HepG2 (cell line): ENCODE data around the gene DUSP5. TPM values are rescaled to one million over a fixed set of nuclear protein-coding genes. Genes with fewer than 3 reads are reported as not detected.

Source experiments
- ATAC-seq: fragments of 200-7000 bp; cut with Tn5 transposase; 3 replicates; pipeline ENCODE4 v1.9.1; 2020; ENCODE audit warnings: mild to moderate bottlenecking, moderate library complexity
- BruUV-seq: library from RNA; stranded (reverse); fragments of 400-500 nt; replicated peaks from 2 replicates; lab custom pipeline; 2021; lab: Mats Ljungman, UMichigan
- CTCF ChIA-PET: fragments of 300-600 bp; formaldehyde crosslinking; extraction: SDS; loops from one replicate; lab custom pipeline; 2021; ENCODE audit warnings: low total read pairs, inconsistent platforms, low intra/inter-chr PET ratio; lab: Yijun Ruan, JAX
- POLR2A ChIA-PET: fragments of 350-600 bp; sonication (Branson Sonifier 250); formaldehyde crosslinking; loops from one replicate; lab custom pipeline; 2020; ENCODE audit warnings: antibody characterized with exemption, inconsistent platforms; lab: Yijun Ruan, JAX
- DNase-seq: peaks from one replicate; pipeline ENCODE4 v3.0.0-alpha.2; 2015; ENCODE audit warnings: low spot score
- FAIRE-seq: peaks from 3 replicates; lab custom pipeline; 2011; peaks lifted over from hg19 to GRCh38; lab: Jason Lieb, UNC
- H2AFZ ChIP-seq: one replicate; pipeline ENCODE4 v1.6.1; 2011; ENCODE audit warnings: low read length, inconsistent platforms
- H3K27ac ChIP-seq: fragments of 300-600 bp; 3 replicates; pipeline ENCODE4 v1.8.0; 2011; ENCODE audit warnings: mixed run types, mild to moderate bottlenecking, mixed read lengths, low read length, inconsistent platforms; ENCODE audit not compliant: insufficient read depth; ENCODE audit errors: extremely low read length
- H3K27me3 ChIP-seq, 2 experiments: fragments of 200-600 bp in 1 of 2; 2 replicates in 1 of 2; 3 replicates in 1 of 2; pipeline versions ENCODE4 v1.6.0 to v1.8.0; 2011; ENCODE audit warnings: low read length in 2 of 2, mild to moderate bottlenecking in 2 of 2, moderate library complexity in 2 of 2, inconsistent platforms in 1 of 2; ENCODE audit not compliant: insufficient read depth in 2 of 2, control insufficient read depth in 1 of 2
- H3K36me3 ChIP-seq, 2 experiments: fragments of 200-600 bp in 1 of 2; replicated peaks in 1 of 2; 2 replicates in 1 of 2; 3 replicates in 1 of 2; pipeline versions ENCODE4 v1.5.1 to v1.8.0; 2011; ENCODE audit warnings: low read length in 2 of 2, inconsistent platforms in 1 of 2; ENCODE audit not compliant: insufficient read depth in 2 of 2, control insufficient read depth in 1 of 2
- H3K4me1 ChIP-seq: 2 replicates; pipeline ENCODE4 v1.5.1; 2012; ENCODE audit warnings: low read length, inconsistent platforms; ENCODE audit not compliant: insufficient read depth
- H3K4me2 ChIP-seq: 2 replicates; pipeline ENCODE4 v1.6.0; 2011; ENCODE audit warnings: low read depth, low read length, inconsistent platforms
- H3K4me3 ChIP-seq, 3 experiments: fragments of 200-600 bp in 1 of 3; sonication (generic), shearing (Covaris generic) in 1 of 3; replicated peaks in 1 of 3; 2 replicates each; pipeline ENCODE4 v1.5.1; 2011 to 2016; ENCODE audit warnings: low read length in 3 of 3, inconsistent platforms in 2 of 3, low read depth in 2 of 3, mild to moderate bottlenecking in 2 of 3, control low read depth in 1 of 3, mixed read lengths in 1 of 3; ENCODE audit not compliant: insufficient read depth in 1 of 3
- H3K79me2 ChIP-seq: one replicate; pipeline ENCODE4 v1.6.1; 2011; ENCODE audit warnings: low read length, inconsistent platforms; ENCODE audit not compliant: insufficient read depth
- H3K9ac ChIP-seq: 2 replicates; pipeline ENCODE4 v1.6.0; 2011; ENCODE audit warnings: mild to moderate bottlenecking, low read depth, low read length, inconsistent platforms; ENCODE audit not compliant: insufficient read depth
- H3K9me3 ChIP-seq: 2 replicates; pipeline ENCODE4 v1.5.1; 2012; ENCODE audit warnings: mild to moderate bottlenecking, low read length
- H4K20me1 ChIP-seq: 2 replicates; pipeline ENCODE4 v1.6.0; 2011; ENCODE audit warnings: inconsistent platforms, mild to moderate bottlenecking, low read length, moderate library complexity; ENCODE audit not compliant: insufficient read depth
- AGO2 ChIP-seq: fragments of 200-400 bp; formaldehyde crosslinking; optimal IDR thresholded peaks from 2 replicates; pipeline ENCODE3; 2017; ENCODE audit warnings: mild to moderate bottlenecking, low read depth, low read length, moderate library complexity
- HOMEZ ChIP-seq: IDR thresholded peaks from 2 replicates; pipeline ENCODE4 v1.6.1; 2016; ENCODE audit warnings: low read depth
- IKZF1 ChIP-seq: fragments of 450-650 bp; IDR thresholded peaks from 2 replicates; pipeline ENCODE4 v1.7.1; 2016
- NFIC ChIP-seq: IDR thresholded peaks from 2 replicates; pipeline ENCODE4 v1.6.1; 2012; ENCODE audit warnings: mild to moderate bottlenecking, low read length, inconsistent platforms
- REXO4 ChIP-seq: sonication (generic); formaldehyde crosslinking; IDR thresholded peaks from 2 replicates; pipeline ENCODE4 v1.8.0; 2022; ENCODE audit warnings: missing genetic modification reagents, mild to moderate bottlenecking, borderline replicate concordance
- RFX3 ChIP-seq: IDR thresholded peaks from 2 replicates; pipeline ENCODE4 v1.6.1; 2016; ENCODE audit warnings: missing biosample characterization, missing genetic modification reagents
- RFXAP ChIP-seq: sonication (generic); formaldehyde crosslinking; IDR thresholded peaks from 2 replicates; pipeline ENCODE4 v1.4.0; 2020; ENCODE audit warnings: missing genetic modification reagents, borderline replicate concordance
- ZIK1 ChIP-seq: sonication (generic); formaldehyde crosslinking; IDR thresholded peaks from 2 replicates; pipeline ENCODE4 v1.5.0; 2020; ENCODE audit warnings: mild to moderate bottlenecking, low read depth, missing genetic modification reagents, borderline replicate concordance
- ZMYM4 ChIP-seq: sonication (generic); formaldehyde crosslinking; IDR thresholded peaks from 2 replicates; pipeline ENCODE4 v1.8.1; 2023; ENCODE audit warnings: mild to moderate bottlenecking, missing genetic modification reagents
- ZNF24 ChIP-seq: fragments of 450-650 bp; IDR thresholded peaks from 2 replicates; pipeline ENCODE4 v1.6.1; 2017; ENCODE audit warnings: antibody characterized with exemption, mild to moderate bottlenecking
- ZNF30 ChIP-seq: sonication (generic); formaldehyde crosslinking; IDR thresholded peaks from 2 replicates; pipeline ENCODE4 v1.5.0; 2020; ENCODE audit warnings: mild to moderate bottlenecking, missing genetic modification reagents
- ZNF33A ChIP-seq: sonication (generic); formaldehyde crosslinking; IDR thresholded peaks from 2 replicates; pipeline ENCODE4 v1.5.1; 2020; ENCODE audit warnings: missing genetic modification reagents, mild to moderate bottlenecking, moderate library complexity, borderline replicate concordance
- ZNF350 ChIP-seq: sonication (generic); formaldehyde crosslinking; IDR thresholded peaks from 2 replicates; pipeline ENCODE4 v1.4.0; 2020; ENCODE audit warnings: mild to moderate bottlenecking, low read depth, missing genetic modification reagents, borderline replicate concordance
- ZNF629 ChIP-seq: sonication (generic); formaldehyde crosslinking; conservative IDR thresholded peaks from 2 replicates; pipeline ENCODE4 v1.5.0; 2020; ENCODE audit warnings: missing genetic modification reagents
- WGBS: methylation state at CpG from one replicate; pipeline ENCODE4 v1.1.6; 2017; ENCODE audit warnings: low lambda C conversion rate; 5-methylcytosine and 5-hydroxymethylcytosine counted together
- in situ Hi-C: cut with HindIII; loops from 2 replicates; pipeline ENCODE4 v1.10.0; 2017; ENCODE audit warnings: low pct_unique_long_range_greater_than_20kb; ENCODE audit not compliant: extremely low pct_ligation_motif_present
- intact Hi-C: fragments of 100-400 bp; cut with micrococcal nuclease; formaldehyde crosslinking; loops from one replicate; pipeline ENCODE4 v1.10.0; 2022; ENCODE audit not compliant: unreplicated experiment
- polyA plus RNA-seq, 8 experiments: library from polyadenylated mRNA; depleted of rRNA in 3 of 8; stranded (reverse) in 7 of 8; unstranded in 1 of 8; fragments of >200 nt; fragmentation: Illumina TruSeq in 4 of 8; extraction: Trizol in 4 of 8; gene quantifications; 2 replicates each; pipeline versions ENCODE4 v1.2.1 to v1.2.3, GENCODE V29; 2011 to 2016; ENCODE audit warnings: low read depth in 4 of 8, missing spikeins in 1 of 8, mixed read lengths in 1 of 8; ENCODE audit not compliant: insufficient read depth in 1 of 8
- total RNA-seq, 5 experiments: library from RNA; depleted of rRNA; stranded (reverse); fragments of >200 nt; fragmentation: Illumina TruSeq; extraction: Trizol; gene quantifications; 2 replicates each; pipeline ENCODE4 v1.2.3, GENCODE V29; 2016; ENCODE audit warnings: low read depth in 1 of 5
- TF ChIP-seq, protein P1 (sequence below): IDR thresholded peaks from 2 replicates; pipeline ENCODE4 v1.6.1; 2018; ENCODE audit warnings: missing genetic modification reagents, mild to moderate bottlenecking, missing compliant biosample characterization
- TF ChIP-seq, protein P2 (sequence below): sonication (generic); formaldehyde crosslinking; IDR thresholded peaks from 2 replicates; pipeline ENCODE4 v1.5.0; 2020; ENCODE audit warnings: mild to moderate bottlenecking, missing genetic modification reagents, moderate library complexity
- TF ChIP-seq, protein P3 (sequence below): sonication (generic); formaldehyde crosslinking; IDR thresholded peaks from 2 replicates; pipeline ENCODE4 v1.4.0; 2020; ENCODE audit warnings: missing genetic modification reagents

Gene DUSP5
- total and polyA plus RNA-seq, 2 of the 13 experiments (the other 11 are each of a cell fraction or from before 2014, with no cell fraction given) = 1.4 to 3.7 TPM

DNA sequence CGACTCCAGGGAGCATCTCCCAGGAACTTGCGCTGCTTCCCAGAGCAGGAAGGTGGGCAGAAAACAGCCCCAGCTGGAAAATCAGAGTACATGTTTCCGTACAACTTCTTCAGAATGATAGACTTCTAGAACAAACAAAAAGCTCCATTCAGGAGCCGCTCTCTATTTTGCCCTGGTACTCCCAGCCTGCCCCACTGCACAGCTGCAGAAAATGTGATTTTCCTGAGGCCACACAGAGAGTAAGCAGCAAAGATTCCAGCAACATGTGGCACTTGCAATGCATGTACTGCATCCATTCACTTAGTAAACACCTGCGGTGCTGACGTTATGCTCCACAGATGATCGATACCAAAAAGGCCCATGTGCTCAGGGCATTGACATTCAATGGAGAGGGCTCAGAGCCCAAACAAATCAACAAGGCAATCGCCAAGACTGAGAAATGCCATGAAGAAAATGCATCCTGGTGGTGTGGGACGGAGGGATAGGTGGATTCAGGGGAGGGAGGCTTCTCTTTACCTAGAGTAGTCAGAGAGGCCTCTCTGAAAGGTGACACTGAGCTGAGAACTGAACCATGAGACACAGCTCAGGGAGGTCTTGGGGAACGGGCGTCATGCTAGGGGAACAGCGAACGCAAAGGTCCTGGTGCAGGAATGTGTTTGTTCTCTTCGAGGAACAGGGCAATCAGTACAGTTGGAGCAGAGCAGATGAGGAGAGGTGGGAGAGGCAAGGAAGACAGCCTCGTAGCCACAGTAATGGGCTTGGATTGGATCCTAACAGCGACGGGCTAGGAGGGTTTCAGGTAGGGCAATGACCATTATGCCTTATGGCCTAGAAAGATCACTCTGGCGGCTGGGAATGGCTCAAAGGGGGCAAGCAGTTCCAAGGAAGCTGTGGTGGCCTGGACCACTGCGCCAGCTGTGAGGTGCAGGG is 35.3 kb upstream of the DUSP5 start:
- 46% methylated on average over 18 of the region's 19 CpGs for WGBS
- H3K9me3 ChIP-seq = no peaks in the 10 kb centered on the region
- in situ Hi-C loops = no loop called here
- intact Hi-C loops = no loop called here
- peaks cover 29% of the 10 kb centered on the region for H3K4me1 ChIP-seq
- H3K27ac ChIP-seq = no peak overlapping the region
- H3K9ac ChIP-seq = no peak overlapping the region
- no peaks in the 10 kb centered on the region for H3K79me2 ChIP-seq
- no peaks in the 10 kb centered on the region for H4K20me1 ChIP-seq
- no peak for TF ChIP-seq HOMEZ (CRISPR knock-in tag)
- no peak for TF ChIP-seq ZIK1 (CRISPR knock-in tag)
- TF ChIP-seq, protein P1, sequence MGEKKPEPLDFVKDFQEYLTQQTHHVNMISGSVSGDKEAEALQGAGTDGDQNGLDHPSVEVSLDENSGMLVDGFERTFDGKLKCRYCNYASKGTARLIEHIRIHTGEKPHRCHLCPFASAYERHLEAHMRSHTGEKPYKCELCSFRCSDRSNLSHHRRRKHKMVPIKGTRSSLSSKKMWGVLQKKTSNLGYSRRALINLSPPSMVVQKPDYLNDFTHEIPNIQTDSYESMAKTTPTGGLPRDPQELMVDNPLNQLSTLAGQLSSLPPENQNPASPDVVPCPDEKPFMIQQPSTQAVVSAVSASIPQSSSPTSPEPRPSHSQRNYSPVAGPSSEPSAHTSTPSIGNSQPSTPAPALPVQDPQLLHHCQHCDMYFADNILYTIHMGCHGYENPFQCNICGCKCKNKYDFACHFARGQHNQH (CRISPR knock-in tag) = no peak
- TF ChIP-seq AGO2 = no peak
- TF ChIP-seq REXO4 (CRISPR knock-in tag) = no peak
- TF ChIP-seq RFX3 = no peak
- TF ChIP-seq ZNF350 (CRISPR knock-in tag) = no peak
- TF ChIP-seq RFXAP (CRISPR knock-in tag) = no peak
- TF ChIP-seq ZNF33A (CRISPR knock-in tag) = no peak
- TF ChIP-seq NFIC = no peak
- no peak for TF ChIP-seq ZMYM4 (CRISPR knock-in tag)
- TF ChIP-seq, protein P2, sequence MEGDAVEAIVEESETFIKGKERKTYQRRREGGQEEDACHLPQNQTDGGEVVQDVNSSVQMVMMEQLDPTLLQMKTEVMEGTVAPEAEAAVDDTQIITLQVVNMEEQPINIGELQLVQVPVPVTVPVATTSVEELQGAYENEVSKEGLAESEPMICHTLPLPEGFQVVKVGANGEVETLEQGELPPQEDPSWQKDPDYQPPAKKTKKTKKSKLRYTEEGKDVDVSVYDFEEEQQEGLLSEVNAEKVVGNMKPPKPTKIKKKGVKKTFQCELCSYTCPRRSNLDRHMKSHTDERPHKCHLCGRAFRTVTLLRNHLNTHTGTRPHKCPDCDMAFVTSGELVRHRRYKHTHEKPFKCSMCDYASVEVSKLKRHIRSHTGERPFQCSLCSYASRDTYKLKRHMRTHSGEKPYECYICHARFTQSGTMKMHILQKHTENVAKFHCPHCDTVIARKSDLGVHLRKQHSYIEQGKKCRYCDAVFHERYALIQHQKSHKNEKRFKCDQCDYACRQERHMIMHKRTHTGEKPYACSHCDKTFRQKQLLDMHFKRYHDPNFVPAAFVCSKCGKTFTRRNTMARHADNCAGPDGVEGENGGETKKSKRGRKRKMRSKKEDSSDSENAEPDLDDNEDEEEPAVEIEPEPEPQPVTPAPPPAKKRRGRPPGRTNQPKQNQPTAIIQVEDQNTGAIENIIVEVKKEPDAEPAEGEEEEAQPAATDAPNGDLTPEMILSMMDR (CRISPR knock-in tag) = no peak
- TF ChIP-seq, protein P3, sequence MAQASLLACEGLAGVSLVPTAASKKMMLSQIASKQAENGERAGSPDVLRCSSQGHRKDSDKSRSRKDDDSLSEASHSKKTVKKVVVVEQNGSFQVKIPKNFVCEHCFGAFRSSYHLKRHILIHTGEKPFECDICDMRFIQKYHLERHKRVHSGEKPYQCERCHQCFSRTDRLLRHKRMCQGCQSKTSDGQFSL (CRISPR knock-in tag) = no peak
- TF ChIP-seq ZNF24 = no peak
- no peak for TF ChIP-seq IKZF1
- no peak for TF ChIP-seq ZNF629 (CRISPR knock-in tag)
- no peak for TF ChIP-seq ZNF30
- no peak overlapping the region for H2AFZ ChIP-seq
- ATAC-seq (no peak), FAIRE-seq (no peak), DNase-seq (no peak)
- H3K4me2 ChIP-seq = no peak overlapping the region
- H3K36me3 ChIP-seq = no peaks in the 10 kb centered on the region
- no peak overlapping the region for H3K4me3 ChIP-seq
- ChIA-PET POLR2A (no interaction called here), CTCF (no interaction called here)
- BruUV-seq = no TSS peak
- H3K27me3 ChIP-seq = peaks cover 2 to 18% of the 10 kb centered on the region in 2 experiments; a peak in 3 of 5 replicates
